ENCODE measurements around the gene INTS1. TPM values are rescaled to one million over a fixed set of nuclear protein-coding genes. Genes with fewer than 3 reads are reported as not detected.

The INTS1 gene
- total RNA-seq, 1 donor from 2014 or later = 80.7 TPM

GRCh38 chr7:1464694-1465093, 39.5 kb downstream of the INTS1 start:
- peaks cover 12 to 45% of the 10 kb centered on the region in 2 donors for H3K4me1 ChIP-seq
- no peak for DNase-seq (ENCODE audit: low spot score in 2 of 2)
- H3K27me3 ChIP-seq = no peaks in the 10 kb centered on the region
- no peaks in the 10 kb centered on the region for H3K9me3 ChIP-seq
- no peak overlapping the region for H3K4me3 ChIP-seq
- intact Hi-C loops (cut with DNase I) = loop anchor here (10.0 kb wide), 1 partner anchor 590 kb away; the partner anchor contains the start of gene GET4
- TF ChIP-seq, protein P1, sequence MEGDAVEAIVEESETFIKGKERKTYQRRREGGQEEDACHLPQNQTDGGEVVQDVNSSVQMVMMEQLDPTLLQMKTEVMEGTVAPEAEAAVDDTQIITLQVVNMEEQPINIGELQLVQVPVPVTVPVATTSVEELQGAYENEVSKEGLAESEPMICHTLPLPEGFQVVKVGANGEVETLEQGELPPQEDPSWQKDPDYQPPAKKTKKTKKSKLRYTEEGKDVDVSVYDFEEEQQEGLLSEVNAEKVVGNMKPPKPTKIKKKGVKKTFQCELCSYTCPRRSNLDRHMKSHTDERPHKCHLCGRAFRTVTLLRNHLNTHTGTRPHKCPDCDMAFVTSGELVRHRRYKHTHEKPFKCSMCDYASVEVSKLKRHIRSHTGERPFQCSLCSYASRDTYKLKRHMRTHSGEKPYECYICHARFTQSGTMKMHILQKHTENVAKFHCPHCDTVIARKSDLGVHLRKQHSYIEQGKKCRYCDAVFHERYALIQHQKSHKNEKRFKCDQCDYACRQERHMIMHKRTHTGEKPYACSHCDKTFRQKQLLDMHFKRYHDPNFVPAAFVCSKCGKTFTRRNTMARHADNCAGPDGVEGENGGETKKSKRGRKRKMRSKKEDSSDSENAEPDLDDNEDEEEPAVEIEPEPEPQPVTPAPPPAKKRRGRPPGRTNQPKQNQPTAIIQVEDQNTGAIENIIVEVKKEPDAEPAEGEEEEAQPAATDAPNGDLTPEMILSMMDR (IDR thresholded peaks at IDR 0.05) = no peak
- H3K36me3 ChIP-seq = peaks cover 0 to 11% of the 10 kb centered on the region in 2 donors
- H3K27ac ChIP-seq = no peak overlapping the region

DNA sequence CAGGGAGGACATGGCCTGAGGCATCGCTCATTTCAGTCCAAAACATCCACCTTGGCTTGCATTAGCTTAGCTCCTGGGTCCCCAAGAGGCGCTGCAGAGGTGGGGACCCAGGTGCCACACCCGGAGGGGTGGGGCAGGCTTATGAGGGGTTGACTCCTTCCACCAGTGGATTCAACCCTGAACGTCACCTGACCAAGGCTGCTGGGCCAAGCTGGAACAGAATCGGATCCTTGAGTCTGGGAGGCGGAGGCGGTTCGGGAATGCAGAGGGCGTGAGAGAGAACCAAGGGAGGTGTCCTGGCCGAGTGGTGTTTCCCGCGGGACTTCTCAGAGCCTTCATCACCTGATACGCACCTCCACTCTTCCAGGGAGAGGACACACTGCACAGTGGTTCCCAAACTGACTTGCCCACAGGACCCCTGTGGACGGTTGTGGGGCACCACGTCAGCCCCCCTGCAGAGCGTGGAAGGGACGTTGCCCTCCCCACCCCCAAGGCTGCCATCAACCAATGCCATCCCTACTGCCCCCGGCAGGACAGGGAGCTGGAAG, 40.4 kb downstream of the INTS1 start:
- intact Hi-C loops (cut with DNase I) = loop anchor here (2.0 to 10.0 kb wide), 2 partner anchors 73 to 589 kb away; partner anchors contain the start of gene GET4
- DNase-seq (ENCODE audit: low spot score in 2 of 2) = no peak
- H3K9me3 ChIP-seq = no peaks in the 10 kb centered on the region
- peaks cover 12 to 45% of the 10 kb centered on the region in 2 donors for H3K4me1 ChIP-seq
- H3K4me3 ChIP-seq = no peak overlapping the region
- TF ChIP-seq, protein P1 (IDR thresholded peaks at IDR 0.05) = no peak
- H3K36me3 ChIP-seq = peaks cover 0 to 2% of the 10 kb centered on the region in 2 donors
- no peaks in the 10 kb centered on the region for H3K27me3 ChIP-seq
- H3K27ac ChIP-seq = no peak overlapping the region

DNA sequence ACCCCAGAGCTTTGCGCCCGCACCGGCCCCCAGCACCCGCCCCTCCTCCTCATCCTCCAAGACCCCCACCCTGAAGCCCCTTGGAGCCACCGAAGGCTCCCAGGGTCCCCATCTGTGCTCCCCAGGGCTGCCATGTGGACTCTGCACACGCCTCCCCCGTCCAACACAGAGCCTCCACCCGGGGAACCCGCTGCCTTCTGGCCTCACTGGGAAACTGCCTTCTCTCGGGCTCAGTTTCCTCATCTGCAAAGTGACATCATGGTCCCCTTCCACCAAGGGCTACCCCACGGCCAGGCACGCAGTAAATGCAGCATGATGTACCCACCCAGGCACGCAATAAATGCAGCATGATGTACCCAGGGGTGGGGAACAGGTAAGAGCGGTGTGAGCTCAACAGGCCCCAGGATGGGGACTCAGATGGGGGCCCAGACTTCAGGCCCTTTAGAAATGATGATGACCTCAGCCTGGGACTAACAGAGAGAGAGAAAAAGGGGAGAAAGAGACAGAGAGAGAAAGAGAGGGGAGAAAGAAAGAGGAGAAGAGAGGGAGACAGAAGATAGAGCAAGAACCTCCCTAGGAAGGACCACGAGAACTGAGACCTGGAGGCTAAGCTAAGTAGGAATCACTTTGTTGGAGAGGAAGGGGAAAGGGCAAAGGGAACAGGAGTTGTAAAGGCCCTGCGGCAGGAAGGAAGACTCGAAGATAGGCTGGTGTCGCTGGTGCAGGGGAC, 42.4 kb downstream of the INTS1 start:
- peaks cover 20 to 54% of the 10 kb centered on the region in 2 donors for H3K4me1 ChIP-seq
- intact Hi-C loops (cut with DNase I) = loop anchor here (2.0 to 10.0 kb wide), 3 partner anchors 69 to 587 kb away; partner anchors contain the start of genes GET4 and MAFK
- no peaks in the 10 kb centered on the region for H3K9me3 ChIP-seq

GRCh38 chr7:1460821-1461645, 43.2 kb downstream of the INTS1 start:
- TF ChIP-seq, protein P1 (IDR thresholded peaks at IDR 0.05) = no peak
- peak; percentile 35 to 86 for DNase-seq (ENCODE audit: low spot score in 2 of 2)
- Histone ChIP-seq H3K36me3 (no peaks in the 10 kb centered on the region), H3K9me3 (no peaks in the 10 kb centered on the region), H3K4me3 (peak overlapping the region; percentile 63 to 66), H3K4me1 (peaks cover 16 to 46% of the 10 kb centered on the region in 2 donors), H3K27ac (peak overlapping the region; percentile 85 to 87), H3K27me3 (no peaks in the 10 kb centered on the region)
- intact Hi-C loops (cut with DNase I) = loop anchor here (2.0 to 10.0 kb wide), 2 partner anchors 70 to 586 kb away; partner anchors contain the start of genes GET4 and MAFK

More for the DNA sequence above, 42.4 kb downstream of the INTS1 start:
- H3K36me3 ChIP-seq = no peaks in the 10 kb centered on the region
- no peak for DNase-seq (ENCODE audit: low spot score in 2 of 2)
- peak overlapping the region; percentile 85 to 87 for H3K27ac ChIP-seq
- peak overlapping the region in 1 of 2 donors; percentile 63 for H3K4me3 ChIP-seq
- TF ChIP-seq, protein P1 (IDR thresholded peaks at IDR 0.05) = no peak
- no peaks in the 10 kb centered on the region for H3K27me3 ChIP-seq
